ENCODE results near the gene MAPK8IP3. TPM values are rescaled to one million over a fixed set of nuclear protein-coding genes. Genes with fewer than 3 reads are reported as not detected.

Gene MAPK8IP3
- total RNA-seq = 10 to 100 TPM; 44.0 to 62.6 TPM

DNA sequence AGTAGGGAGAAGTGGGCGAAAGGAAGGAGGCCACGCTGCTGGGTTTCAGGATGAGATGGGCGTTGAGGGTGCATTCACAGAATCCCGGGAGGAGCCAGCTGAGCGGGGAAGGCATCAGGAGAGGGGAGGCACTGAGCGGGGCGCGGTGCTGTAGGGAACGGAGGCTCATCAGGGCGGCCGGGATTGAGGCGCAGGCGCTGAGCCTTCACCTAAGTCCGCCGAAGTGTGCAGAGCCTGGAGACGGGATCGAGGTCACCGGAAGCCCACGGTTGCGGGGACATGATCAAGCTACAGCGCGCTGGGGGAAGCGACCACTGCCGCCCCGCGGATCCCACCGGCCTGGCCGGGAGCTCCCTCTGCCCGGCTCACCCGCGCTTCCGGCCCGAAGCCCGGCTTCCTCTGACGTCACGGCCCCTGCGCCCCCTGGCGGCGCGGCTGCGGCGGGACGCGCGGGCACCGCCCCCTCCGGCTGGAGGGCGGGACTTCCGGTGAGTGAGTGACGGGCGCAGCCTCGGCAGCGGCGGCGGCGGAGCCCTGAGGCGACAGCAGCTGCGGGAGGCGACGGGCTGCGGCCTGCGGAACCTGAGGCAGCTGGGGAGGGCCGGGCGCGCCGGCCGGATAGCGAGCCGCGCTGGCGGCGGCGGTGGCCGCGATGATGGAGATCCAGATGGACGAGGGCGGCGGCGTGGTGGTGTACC, at the start of gene MAPK8IP3:
Gene MAPK8IP3, plus strand, starts transcription at position 508 of the 698 bp plus-strand sequence. Its CDS starts 145 bp downstream, at position 653.
- DNase-seq = peak; percentile 93
- Histone ChIP-seq H3K4me1 (peaks cover 5% of the 10 kb centered on the region), H3K4me3 (peak within 1 kb of the TSS; percentile 67), H3K36me3 (no peaks in the 10 kb centered on the region), H3K27ac (peak within 1 kb of the TSS; percentile 90), H3K9ac (ENCODE audit: low read depth in 2 of 2, low read length in 2 of 2) (peak within 1 kb of the TSS; percentile 89 to 96), H3K27me3 (no peaks in the 10 kb centered on the region), H3K9me3 (no peaks in the 10 kb centered on the region)
- intact Hi-C loops (cut with DNase I) = no loop called here
- peak; percentile 96 for TF ChIP-seq CTCF (IDR thresholded peaks at IDR 0.05)

GRCh38 chr16:1656808-1657617, 49.0 kb upstream of the MAPK8IP3 start:
- H3K36me3 ChIP-seq = peaks cover 10% of the 10 kb centered on the region
- DNase-seq = no peak
- no peaks in the 10 kb centered on the region for H3K9me3 ChIP-seq
- H3K4me3 ChIP-seq = no peak overlapping the region
- no peak overlapping the region for H3K9ac ChIP-seq (ENCODE audit: low read depth in 2 of 2, low read length in 2 of 2)
- no peaks in the 10 kb centered on the region for H3K27me3 ChIP-seq
- intact Hi-C loops (cut with DNase I) = no loop called here
- H3K4me1 ChIP-seq = no peaks in the 10 kb centered on the region
- no peak overlapping the region for H3K27ac ChIP-seq
- TF ChIP-seq CTCF (IDR thresholded peaks at IDR 0.05) = no peak

DNA sequence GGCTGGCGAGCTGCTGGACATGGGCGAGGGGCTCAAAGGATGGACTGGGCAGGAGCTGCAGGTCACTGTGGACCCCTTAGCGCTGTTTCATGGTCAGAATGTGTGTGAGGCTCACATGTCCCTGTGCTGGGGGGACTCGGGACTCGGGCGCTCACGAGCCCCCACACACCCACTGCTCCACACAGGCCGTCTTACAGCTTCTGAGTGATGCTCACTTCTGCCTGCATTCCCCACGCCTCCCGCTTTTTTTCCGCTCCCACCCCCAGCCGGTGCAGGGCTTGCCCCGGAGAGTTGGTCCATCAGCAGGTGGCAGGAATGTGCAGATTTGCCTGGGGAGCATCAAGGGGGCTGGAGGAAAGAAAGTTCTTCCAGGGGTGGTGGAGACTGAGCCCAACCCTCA, 48.2 kb upstream of the MAPK8IP3 start:
- H3K9ac ChIP-seq (ENCODE audit: low read depth in 2 of 2, low read length in 2 of 2) = no peak overlapping the region
- intact Hi-C loops (cut with DNase I) = no loop called here

GRCh38 chr16:1659031-1659430, 47.0 kb upstream of the MAPK8IP3 start:
- Histone ChIP-seq H3K36me3 (peaks cover 22% of the 10 kb centered on the region), H3K27me3 (no peaks in the 10 kb centered on the region), H3K27ac (no peak overlapping the region), H3K9ac (ENCODE audit: low read depth in 2 of 2, low read length in 2 of 2) (no peak overlapping the region), H3K4me3 (no peak overlapping the region), H3K9me3 (no peaks in the 10 kb centered on the region), H3K4me1 (no peaks in the 10 kb centered on the region)
- TF ChIP-seq CTCF (IDR thresholded peaks at IDR 0.05) = no peak
- intact Hi-C loops (cut with DNase I) = no loop called here
- no peak for DNase-seq

More for the DNA sequence above, 48.2 kb upstream of the MAPK8IP3 start:
- H3K27me3 ChIP-seq = no peaks in the 10 kb centered on the region
- no peaks in the 10 kb centered on the region for H3K9me3 ChIP-seq
- H3K36me3 ChIP-seq = peaks cover 14% of the 10 kb centered on the region
- TF ChIP-seq CTCF (IDR thresholded peaks at IDR 0.05) = no peak
- H3K27ac ChIP-seq = no peak overlapping the region
- H3K4me1 ChIP-seq = no peaks in the 10 kb centered on the region
- no peak for DNase-seq
- H3K4me3 ChIP-seq = no peak overlapping the region

DNA sequence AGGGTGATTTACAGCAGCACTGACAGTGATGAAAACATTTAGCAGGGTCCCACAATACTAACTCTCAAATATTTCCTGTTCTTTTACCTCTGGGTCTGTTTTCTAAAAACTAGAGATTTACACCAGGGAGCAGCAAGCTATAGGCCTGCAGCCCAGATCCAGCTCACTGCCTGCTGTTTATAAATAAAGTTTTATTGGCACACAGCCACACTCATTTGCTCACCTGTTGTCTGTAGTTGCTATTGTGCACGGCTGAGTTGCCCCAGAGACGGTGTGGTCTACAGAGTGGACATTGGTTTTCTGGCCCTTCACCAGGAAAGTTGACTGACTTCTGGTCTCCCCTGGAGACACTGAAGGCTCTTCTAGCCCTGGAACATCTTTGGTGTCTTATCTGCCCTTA, 44.2 kb upstream of the MAPK8IP3 start:
- H3K4me1 ChIP-seq = no peaks in the 10 kb centered on the region
- no peak for DNase-seq
- H3K27me3 ChIP-seq = no peaks in the 10 kb centered on the region
- no peak overlapping the region for H3K4me3 ChIP-seq
- H3K27ac ChIP-seq = no peak overlapping the region
- peaks cover 17% of the 10 kb centered on the region for H3K36me3 ChIP-seq
- H3K9ac ChIP-seq (ENCODE audit: low read depth in 2 of 2, low read length in 2 of 2) = no peak overlapping the region
- intact Hi-C loops (cut with DNase I) = no loop called here
- TF ChIP-seq CTCF (IDR thresholded peaks at IDR 0.05) = no peak
- H3K9me3 ChIP-seq = no peaks in the 10 kb centered on the region

Measured in colonic mucosa (tissue), 4 donors.